Ovary (tissue), 9 donors: ENCODE results near the gene FLRT2. TPM values are rescaled to one million over a fixed set of nuclear protein-coding genes. Genes with fewer than 3 reads are reported as not detected.

ENCODE experiments used
- DNase-seq, 5 donors: peaks; one replicate each; pipeline ENCODE4 v3.0.0-alpha.2; 2019 to 2020
- H3K27ac ChIP-seq, 2 donors: fragments of 200-600 bp; one replicate each; pipeline versions ENCODE4 v1.5.1 to v1.8.0; 2019 to 2022
- H3K27me3 ChIP-seq: fragments of 200-600 bp; one replicate; pipeline ENCODE4 v1.8.0; 2022
- H3K36me3 ChIP-seq: fragments of 200-600 bp; sonication (generic); one replicate; pipeline ENCODE4 v1.5.1; 2019
- H3K4me1 ChIP-seq: one replicate; pipeline ENCODE4 v1.8.1; 2013; ENCODE audit warnings: mild to moderate bottlenecking, moderate library complexity; ENCODE audit not compliant: insufficient read depth
- H3K4me3 ChIP-seq: fragments of 200-600 bp; sonication (generic); one replicate; pipeline ENCODE4 v1.5.1; 2017
- H3K9me3 ChIP-seq, 2 donors: fragments of 200-600 bp in 1 of 2; sonication (generic) in 1 of 2; one replicate each; pipeline versions ENCODE4 v1.5.1 to v1.8.1; 2013 to 2019; ENCODE audit warnings: mild to moderate bottlenecking in 1 of 2, moderate library complexity in 1 of 2
- CTCF ChIP-seq, 3 donors: fragments of 450-650 bp in 2 of 3; fragments of 200-600 bp in 1 of 3; IDR thresholded peaks; one replicate each; pipeline versions ENCODE4 v1.5.1 to v1.8.0; 2016 to 2022; ENCODE audit warnings: antibody characterized with exemption in 3 of 3, mild to moderate bottlenecking in 1 of 3
- EP300 ChIP-seq: sonication (generic); formaldehyde crosslinking; IDR thresholded peaks from one replicate; pipeline ENCODE4 v1.6.1; 2017; ENCODE audit warnings: antibody characterized with exemption
- POLR2A ChIP-seq: fragments of 450-650 bp; IDR thresholded peaks from one replicate; pipeline ENCODE4 v1.6.1; 2017; ENCODE audit warnings: antibody characterized with exemption, mild to moderate bottlenecking, moderate library complexity
- WGBS, 3 donors: extraction: QIAGEN DNeasy Blood & Tissue Kit in 1 of 3; methylation state at CpG; one replicate each; pipeline versions ENCODE4 v1.1.5 to v1.1.7; 2013 to 2017; 5-methylcytosine and 5-hydroxymethylcytosine counted together
- intact Hi-C, 4 donors: fragments of 100-400 bp; cut with DNase I; formaldehyde crosslinking; loops; one replicate each; pipeline versions ENCODE4 v1.11.0 to v1.15.1; 2022 to 2023
- polyA plus RNA-seq, 2 donors: library from polyadenylated mRNA; stranded (reverse); fragments of 200-250 nt in 1 of 2; fragments of 350-450 nt in 1 of 2; fragmentation: Illumina TruSeq in 1 of 2; extraction: RNeasy Lipid Tissue Mini Kit (QIAGEN cat#74804) in 1 of 2; gene quantifications; one replicate each; pipeline ENCODE4 v1.2.3, GENCODE V29; 2013 to 2014
- total RNA-seq, 7 donors: library from RNA; depleted of rRNA in 2 of 7; stranded (reverse); fragments of >200 nt in 2 of 7; fragmentation: NEBNext Ultra II Directional in 3 of 7; extraction: Animal tissue kit (Norgen Biotek cat#: 25700) in 3 of 7; gene quantifications; one replicate each; pipeline versions ENCODE4 v1.1.0 to v1.2.4, GENCODE V29; 2016 to 2023
- donor health status: DM: no; HTN: no; CAD: no; lungs with moderate emphysema.
- donor health status: DM: no; HTN: no; CAD: no.
- donor health status: Bipolar disorder and iron deficiency.
- donor health status: DM: yes; HTN: yes; CAD: no.
- donor health status: DM: no; HTN: no; CAD: no.
- donor health status: DM: yes; HTN: yes; CAD: no.

The FLRT2 gene
- total and polyA plus RNA-seq, 9 donors = 27.0 to 166 (median 55.5) TPM

- no peak for DNase-seq
- no peaks in the 10 kb centered on the region for H3K36me3 ChIP-seq
- TF ChIP-seq POLR2A = no peak
- no peak for TF ChIP-seq EP300
- no peak for TF ChIP-seq CTCF (IDR thresholded peaks at IDR 0.05)
- WGBS, 3 donors = 56 to 65% (median 60%) methylated on average over 3 of the region's 3 CpGs
- intact Hi-C loops = no loop called here
- H3K9me3 ChIP-seq = no peaks in the 10 kb centered on the region
- no peak overlapping the region for H3K4me3 ChIP-seq
- no peaks in the 10 kb centered on the region for H3K27me3 ChIP-seq
- H3K4me1 ChIP-seq = peaks cover 6% of the 10 kb centered on the region
- H3K27ac ChIP-seq = no peak overlapping the region
Measured at GRCh38 chr14:85565862-85566296, 35.9 kb downstream of the FLRT2 start.

DNA sequence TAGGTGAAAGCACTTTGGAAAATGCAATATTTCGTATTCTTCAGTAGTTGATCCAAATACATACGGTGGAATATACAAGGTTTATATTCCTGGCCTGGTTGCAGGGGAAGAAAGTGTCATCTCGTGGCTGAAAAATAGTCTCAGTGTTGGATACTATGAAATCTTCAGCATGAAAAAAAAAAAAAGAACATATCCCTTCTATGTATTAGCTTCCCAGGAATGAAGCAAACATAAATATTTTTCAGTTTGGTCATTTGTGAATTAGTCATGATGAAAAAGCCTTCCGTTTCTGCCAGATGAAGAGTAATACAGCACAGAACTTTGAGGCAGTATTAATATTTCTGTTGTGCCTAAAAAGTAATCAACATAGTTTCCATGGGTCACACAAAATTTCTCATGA, 36.7 kb downstream of the FLRT2 start:
- TF ChIP-seq POLR2A (no peak), CTCF (IDR thresholded peaks at IDR 0.05) (no peak), EP300 (no peak)
- DNase-seq = no peak
- 9 to 21% (median 13%) methylated on average over 3 of the region's 4 CpGs for WGBS, 3 donors
- no peak overlapping the region for H3K4me3 ChIP-seq
- H3K36me3 ChIP-seq = no peaks in the 10 kb centered on the region
- H3K4me1 ChIP-seq = peaks cover 9% of the 10 kb centered on the region
- H3K27ac ChIP-seq = no peak overlapping the region
- intact Hi-C loops = no loop called here
- no peaks in the 10 kb centered on the region for H3K9me3 ChIP-seq
- no peaks in the 10 kb centered on the region for H3K27me3 ChIP-seq

GRCh38 chr14:85572011-85572410, 42.1 kb downstream of the FLRT2 start:
- no peak for DNase-seq
- Histone ChIP-seq H3K4me1 (peaks cover 11% of the 10 kb centered on the region), H3K4me3 (no peak overlapping the region), H3K27ac (no peak overlapping the region), H3K27me3 (no peaks in the 10 kb centered on the region), H3K36me3 (no peaks in the 10 kb centered on the region), H3K9me3 (no peaks in the 10 kb centered on the region)
- intact Hi-C loops = no loop called here
- no peak for TF ChIP-seq CTCF (IDR thresholded peaks at IDR 0.05)
- TF ChIP-seq EP300 = no peak
- no peak for TF ChIP-seq POLR2A
- WGBS, 3 donors = 14 to 29% (median 24%) methylated on average over 2 of the region's 2 CpGs

DNA sequence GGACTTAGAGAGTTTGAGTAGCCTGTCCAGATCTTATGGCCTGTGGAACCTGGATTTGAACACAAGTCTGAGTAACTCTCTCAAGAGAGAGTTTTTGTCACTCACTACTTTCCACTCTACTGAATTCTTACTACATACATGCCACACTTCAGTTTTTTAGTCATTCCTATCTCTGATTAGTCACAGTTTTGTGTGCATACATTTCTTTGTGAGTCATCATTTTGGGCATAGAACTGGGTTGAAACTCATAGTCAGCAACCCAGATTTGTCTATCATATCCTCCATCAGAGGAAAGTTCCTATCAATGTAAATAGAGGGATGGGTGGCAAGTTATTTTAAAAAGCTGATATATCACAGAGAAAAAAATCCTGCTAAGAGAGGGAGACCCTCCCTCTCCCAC, 42.9 kb downstream of the FLRT2 start:
- no peak for DNase-seq
- Histone ChIP-seq H3K4me3 (no peak overlapping the region), H3K27ac (no peak overlapping the region), H3K36me3 (no peaks in the 10 kb centered on the region), H3K9me3 (no peaks in the 10 kb centered on the region), H3K4me1 (peaks cover 11% of the 10 kb centered on the region), H3K27me3 (no peaks in the 10 kb centered on the region)
- intact Hi-C loops = no loop called here
- no peak for TF ChIP-seq EP300
- no peak for TF ChIP-seq CTCF (IDR thresholded peaks at IDR 0.05)
- TF ChIP-seq POLR2A = no peak

DNA sequence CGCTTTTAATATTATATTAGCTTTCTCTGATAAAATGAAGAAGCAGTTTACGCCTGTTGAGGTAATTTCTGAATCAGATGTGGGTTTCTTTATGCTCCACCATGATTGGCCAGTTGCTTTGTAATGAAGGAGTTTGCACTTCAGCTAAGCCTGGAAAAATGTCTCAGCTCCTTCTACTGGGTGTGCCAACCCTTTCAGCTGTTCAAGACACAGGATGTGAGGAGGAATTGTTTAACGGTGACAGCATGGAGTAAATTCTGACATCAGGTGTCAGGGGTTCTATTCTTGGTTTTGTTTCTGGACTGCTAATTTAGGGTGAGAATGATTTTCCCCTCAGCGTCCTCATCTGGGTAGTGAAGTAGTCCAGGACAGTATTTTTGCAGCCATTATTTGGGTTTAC, 43.5 kb downstream of the FLRT2 start:
- Histone ChIP-seq H3K4me3 (no peak overlapping the region), H3K36me3 (no peaks in the 10 kb centered on the region), H3K9me3 (no peaks in the 10 kb centered on the region), H3K4me1 (peaks cover 11% of the 10 kb centered on the region), H3K27me3 (no peaks in the 10 kb centered on the region), H3K27ac (no peak overlapping the region)
- TF ChIP-seq CTCF (IDR thresholded peaks at IDR 0.05) (no peak), POLR2A (no peak), EP300 (no peak)
- 71 to 79% (median 76%) methylated on average over 4 of the region's 4 CpGs for WGBS, 3 donors
- intact Hi-C loops = no loop called here
- no peak for DNase-seq
